T-helper 2 cell treated with Interferon-gamma antibody and Interleukin-4, amounts not matched to agents 5 μg/mL and 100 μg/mL, for 36 hours (primary cell): ENCODE measurements around the gene KRT78.

Experiments
- DNase-seq: peaks from one replicate; pipeline ENCODE4 v3.0.0; 2021; ENCODE audit warnings: low spot score
- H3K27ac Mint-ChIP-seq: one replicate; pipeline ENCODE4 v1.8.0; 2021; ENCODE audit warnings: mild to moderate bottlenecking, mixed read lengths
- H3K27me3 Mint-ChIP-seq: one replicate; pipeline ENCODE4 v1.8.0; 2021; ENCODE audit warnings: low read depth, mixed read lengths
- H3K36me3 Mint-ChIP-seq: one replicate; pipeline ENCODE4 v1.8.0; 2021; ENCODE audit warnings: low read depth, mixed read lengths
- H3K4me1 Mint-ChIP-seq: one replicate; pipeline ENCODE4 v1.8.0; 2021; ENCODE audit warnings: low read depth, mixed read lengths
- H3K4me3 Mint-ChIP-seq: one replicate; pipeline ENCODE4 v1.8.0; 2022; ENCODE audit warnings: mild to moderate bottlenecking, moderate library complexity, mixed read lengths
- H3K9me3 Mint-ChIP-seq: one replicate; pipeline ENCODE4 v1.8.0; 2021; ENCODE audit warnings: mixed read lengths

Gene KRT78

GRCh38 chr12:52790427-52791270 lies 58.1 kb downstream of the KRT78 start:
- no peak for DNase-seq
- Mint-ChIP-seq H3K9me3 (no peaks in the 10 kb centered on the region), H3K27ac (no peak overlapping the region), H3K36me3 (no peaks in the 10 kb centered on the region), H3K4me1 (peaks cover 18% of the 10 kb centered on the region), H3K27me3 (peaks cover 32% of the 10 kb centered on the region), H3K4me3 (no peak overlapping the region)

GRCh38 chr12:52789637-52790426 lies 59.0 kb downstream of the KRT78 start:
- Mint-ChIP-seq H3K9me3 (no peaks in the 10 kb centered on the region), H3K4me1 (peaks cover 18% of the 10 kb centered on the region), H3K4me3 (no peak overlapping the region), H3K27me3 (peaks cover 37% of the 10 kb centered on the region), H3K27ac (no peak overlapping the region), H3K36me3 (no peaks in the 10 kb centered on the region)
- no peak for DNase-seq

- DNase-seq: no peak
- no peak overlapping the region for H3K27ac Mint-ChIP-seq
- H3K9me3 Mint-ChIP-seq: no peaks in the 10 kb centered on the region
- peaks cover 37% of the 10 kb centered on the region for H3K27me3 Mint-ChIP-seq
- H3K4me3 Mint-ChIP-seq: no peak overlapping the region
- H3K4me1 Mint-ChIP-seq: peaks cover 10% of the 10 kb centered on the region
- no peaks in the 10 kb centered on the region for H3K36me3 Mint-ChIP-seq
These were observed 59.7 kb downstream of the KRT78 start for GRCh38 chr12:52788876-52789636.

GRCh38 chr12:52788192-52788875 lies 60.5 kb downstream of the KRT78 start:
- Mint-ChIP-seq H3K9me3 (no peaks in the 10 kb centered on the region), H3K4me1 (peaks cover 7% of the 10 kb centered on the region), H3K4me3 (no peak overlapping the region), H3K27ac (no peak overlapping the region), H3K36me3 (no peaks in the 10 kb centered on the region), H3K27me3 (peaks cover 37% of the 10 kb centered on the region)
- no peak for DNase-seq
